Activated CD8-positive, alpha-beta memory T cell treated with anti-CD3 and anti-CD28 coated beads for 1 hour (primary cell): ENCODE data around the gene BORCS8.
"Not testable (repeated sequence)": the region's sequence is repeated elsewhere in the genome, so short reads cannot be mapped to it uniquely, and the experiment has no call there.

ENCODE experiments used
- DNase-seq, 2 donors: peaks; one replicate each; pipeline ENCODE4 v3.0.0-alpha.2; 2020; ENCODE audit warnings: low read depth in 1 of 2; ENCODE audit errors: extremely low read depth in 1 of 2

The BORCS8 gene

DNA sequence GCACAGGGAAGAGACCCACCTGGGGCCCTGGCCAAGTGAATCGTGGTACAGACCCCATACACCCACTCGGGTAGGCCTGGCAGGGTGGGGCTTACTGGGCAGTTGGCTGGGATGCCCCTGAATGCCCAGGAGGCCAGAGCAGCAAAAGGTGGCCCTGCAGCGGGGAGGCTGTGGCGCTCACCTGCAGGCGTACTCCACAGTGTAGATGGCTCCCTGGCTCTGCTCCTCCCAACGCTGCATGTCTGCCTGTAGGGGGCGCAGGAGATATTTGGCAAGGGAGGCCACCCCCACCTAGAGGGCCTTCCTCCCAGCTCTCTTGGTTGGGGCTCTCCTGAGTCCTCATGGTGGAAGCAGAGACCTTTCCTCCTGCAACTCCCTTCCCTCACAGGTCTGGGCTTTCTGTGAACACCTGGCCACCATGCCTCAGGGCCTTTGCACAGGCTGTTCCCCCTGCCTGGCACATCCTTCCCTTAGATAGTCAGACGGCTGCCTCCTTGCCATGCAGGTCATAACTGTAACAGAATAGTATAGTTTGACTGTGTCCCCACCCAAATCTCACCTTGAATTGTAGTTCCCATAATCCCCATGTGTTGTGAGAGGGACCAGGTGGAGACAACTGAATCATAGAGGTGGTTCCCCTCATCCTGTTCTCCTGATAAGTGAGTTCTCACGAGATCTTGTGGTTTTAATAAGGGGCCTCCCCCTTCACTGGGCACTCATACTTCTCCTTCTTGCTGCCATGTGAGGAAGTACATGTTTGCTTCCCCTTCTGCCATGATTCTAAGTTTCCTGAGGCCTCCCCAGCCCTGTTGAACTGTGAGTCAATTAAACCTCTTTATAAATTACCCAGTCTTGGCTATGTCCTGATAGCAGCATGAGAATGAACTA lies 5.9 kb downstream of the BORCS8 start:
- peak; percentile 25 to 45 for DNase-seq

DNA sequence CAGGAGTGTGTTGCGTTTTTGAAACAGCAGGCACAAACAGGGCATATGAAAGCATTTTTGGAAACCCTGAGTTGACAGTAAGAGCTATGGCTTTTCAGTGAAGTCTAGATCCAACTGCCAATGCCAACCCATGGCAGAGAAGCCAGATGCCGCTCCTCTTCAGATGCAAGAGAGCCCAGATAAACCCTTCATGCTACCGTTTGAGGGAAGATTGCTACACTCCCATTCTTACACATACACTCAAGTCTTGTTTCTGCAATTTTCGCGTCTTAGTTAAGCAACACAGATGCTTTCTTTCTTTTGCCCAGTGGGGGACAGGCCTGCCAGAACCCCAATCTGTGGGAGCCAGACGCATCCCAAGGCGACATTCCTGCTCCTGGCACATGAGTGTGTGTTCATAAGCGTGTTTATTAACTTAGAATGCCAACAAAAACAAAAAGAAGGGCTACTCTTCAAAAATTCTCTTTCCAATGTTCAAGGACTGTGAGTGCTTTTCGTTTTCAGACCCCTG lies 10.4 kb downstream of the BORCS8 start:
- DNase-seq = no peak

DNA sequence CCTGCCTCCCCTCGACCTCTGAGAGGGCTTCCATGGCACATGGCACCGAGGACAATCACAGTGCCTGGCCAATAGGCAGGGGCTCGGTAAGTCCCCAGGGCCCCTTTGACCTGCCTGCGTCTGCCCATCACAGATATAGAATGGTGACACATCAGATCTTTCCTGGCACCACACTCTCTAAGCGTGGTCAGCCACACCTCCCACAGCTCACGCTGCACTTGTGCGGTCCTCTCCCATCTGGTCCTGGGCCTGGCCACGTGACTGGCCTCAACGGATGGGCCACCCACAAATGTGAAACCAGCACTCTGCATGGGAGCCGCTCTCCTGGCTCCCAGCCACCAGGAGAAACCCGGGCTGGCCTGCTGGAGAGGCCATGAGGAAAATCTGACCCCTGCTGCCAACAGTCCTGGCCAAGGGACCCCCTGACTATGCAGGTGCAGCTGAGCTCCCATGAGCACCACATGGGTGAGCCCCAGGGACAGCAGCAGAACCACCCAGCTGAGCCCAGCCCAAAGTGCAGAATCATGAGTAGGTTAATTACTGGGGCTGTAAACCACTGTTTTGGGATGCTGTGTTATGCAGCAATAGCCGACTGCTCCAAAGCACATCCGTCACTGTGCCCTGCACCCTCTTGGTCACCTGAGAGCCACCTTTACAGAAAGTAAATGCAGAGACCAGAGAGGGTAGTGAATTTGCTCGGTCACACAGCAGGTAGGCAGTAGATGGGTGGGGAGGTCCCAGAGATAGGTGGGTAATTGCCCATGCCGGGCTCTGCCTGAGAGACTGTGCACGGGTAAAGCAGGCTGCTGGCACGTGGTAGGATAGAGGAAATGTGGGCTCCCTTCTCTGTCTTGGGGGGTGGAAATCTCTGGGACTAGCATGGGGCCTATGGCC lies 12.2 kb downstream of the BORCS8 start:
- DNase-seq = no peak

DNA sequence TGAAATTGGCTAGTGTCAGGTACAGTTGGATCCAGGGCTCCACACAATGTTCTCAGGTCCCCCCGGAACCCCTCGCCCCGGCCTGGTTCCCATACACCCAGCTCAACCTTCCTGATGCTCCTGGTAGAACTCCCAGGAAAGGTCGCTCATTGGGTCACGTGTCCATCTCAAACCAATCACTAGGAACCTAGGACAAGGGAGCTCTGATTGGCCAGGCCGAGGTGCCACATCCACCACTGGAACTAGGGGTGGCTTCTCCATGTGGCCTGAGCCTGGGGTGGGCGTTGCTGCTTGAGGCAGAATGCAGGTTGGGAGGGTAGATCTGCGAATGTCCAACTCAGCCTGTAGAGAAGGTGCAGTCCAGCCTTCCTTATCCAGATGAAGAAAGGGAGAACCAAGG lies 15.0 kb downstream of the BORCS8 start:
- no peak for DNase-seq

DNA sequence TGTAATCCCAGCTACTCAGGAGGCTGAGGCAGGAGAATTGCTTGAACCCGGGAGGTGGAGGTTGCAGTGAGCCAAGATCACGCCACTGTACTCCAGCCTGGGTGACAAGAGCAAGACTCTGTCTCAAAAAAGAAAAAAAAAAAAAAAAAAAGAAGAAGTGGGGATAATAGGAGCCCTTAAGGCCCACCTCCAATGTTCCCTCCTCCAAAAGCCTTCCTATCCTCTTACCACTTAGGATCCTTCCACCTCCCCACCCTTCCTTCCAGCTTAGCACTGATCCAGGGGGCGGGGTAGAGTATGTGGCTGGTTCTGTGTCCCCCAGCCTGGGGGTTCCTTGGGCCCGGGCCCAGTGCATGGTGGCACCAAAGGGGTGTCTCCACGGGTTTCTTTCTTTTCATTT lies 18.7 kb downstream of the BORCS8 start:
- not testable (repeated sequence) for DNase-seq

DNA sequence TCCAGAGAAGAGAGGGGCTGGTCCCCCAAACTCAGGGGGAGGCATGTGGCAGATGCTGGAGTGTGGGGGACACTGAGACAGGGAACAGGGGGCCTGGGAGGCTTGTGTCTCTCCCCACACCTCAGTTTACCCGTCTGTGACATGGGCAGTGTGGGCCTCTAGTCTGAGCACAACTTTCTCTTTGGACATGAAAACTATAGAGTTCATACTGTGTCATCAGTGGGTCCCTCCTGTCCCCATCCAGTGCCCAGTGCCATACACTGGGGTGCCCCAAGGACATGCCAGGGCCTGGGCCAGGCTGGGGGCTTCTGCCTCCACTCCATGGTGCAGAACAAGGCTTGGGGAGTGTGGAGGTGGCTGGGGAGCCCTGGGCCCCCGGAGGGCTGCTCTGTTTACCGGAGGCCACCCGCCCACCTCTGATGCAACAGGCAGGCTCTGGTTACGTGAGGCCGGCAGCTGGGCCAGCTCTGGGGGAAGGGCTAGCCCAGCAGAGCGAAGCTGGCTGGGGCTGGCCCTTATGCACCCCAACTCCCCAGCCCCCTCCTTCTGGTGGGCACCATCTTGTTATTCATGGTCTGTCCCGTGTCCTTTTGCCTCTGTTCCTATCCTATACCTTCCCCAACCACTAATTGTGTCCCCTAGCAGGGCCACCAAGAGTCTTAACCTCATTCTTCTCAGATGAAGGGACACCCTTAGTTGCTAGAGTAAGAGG lies 20.0 kb downstream of the BORCS8 start:
- DNase-seq = no peak

DNA sequence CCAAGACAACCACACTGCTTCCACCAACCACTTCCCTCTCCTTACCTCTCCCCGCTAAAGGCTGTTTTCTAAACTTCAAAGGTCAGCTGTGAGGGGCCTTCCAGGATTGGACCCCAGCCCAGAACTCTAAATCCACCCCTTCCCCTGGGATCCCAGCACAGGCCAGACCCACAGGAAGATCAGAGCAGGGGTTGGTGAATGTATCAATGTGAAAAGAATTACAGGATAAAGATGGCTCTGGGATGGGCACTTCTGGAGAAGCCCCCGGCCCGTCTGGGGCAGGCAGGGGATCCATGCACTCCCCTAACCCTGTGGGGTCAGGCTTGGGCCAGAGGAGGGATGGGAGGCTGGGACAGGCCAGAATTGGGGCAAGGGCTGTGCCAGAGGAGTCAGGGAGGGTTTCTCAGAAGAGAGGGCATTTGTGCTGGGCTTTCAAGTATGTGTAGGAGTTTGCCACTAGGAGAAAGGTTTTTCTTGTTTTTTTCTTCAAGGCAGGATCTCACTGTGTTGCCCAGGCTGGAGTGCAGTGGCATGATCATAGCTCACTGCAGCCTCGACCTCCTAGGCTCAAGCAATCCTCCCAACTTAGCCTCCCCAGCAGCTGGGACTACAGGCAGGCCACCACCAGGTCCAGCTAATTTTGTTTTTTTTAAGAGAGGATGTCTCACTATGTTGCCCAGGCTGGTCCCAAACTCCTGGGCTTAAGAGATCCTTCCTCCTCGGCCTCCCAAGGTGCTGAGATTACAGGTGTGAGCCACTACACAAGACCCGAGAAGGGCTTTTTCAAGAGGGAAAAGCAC lies 20.9 kb downstream of the BORCS8 start:
- no peak for DNase-seq

DNA sequence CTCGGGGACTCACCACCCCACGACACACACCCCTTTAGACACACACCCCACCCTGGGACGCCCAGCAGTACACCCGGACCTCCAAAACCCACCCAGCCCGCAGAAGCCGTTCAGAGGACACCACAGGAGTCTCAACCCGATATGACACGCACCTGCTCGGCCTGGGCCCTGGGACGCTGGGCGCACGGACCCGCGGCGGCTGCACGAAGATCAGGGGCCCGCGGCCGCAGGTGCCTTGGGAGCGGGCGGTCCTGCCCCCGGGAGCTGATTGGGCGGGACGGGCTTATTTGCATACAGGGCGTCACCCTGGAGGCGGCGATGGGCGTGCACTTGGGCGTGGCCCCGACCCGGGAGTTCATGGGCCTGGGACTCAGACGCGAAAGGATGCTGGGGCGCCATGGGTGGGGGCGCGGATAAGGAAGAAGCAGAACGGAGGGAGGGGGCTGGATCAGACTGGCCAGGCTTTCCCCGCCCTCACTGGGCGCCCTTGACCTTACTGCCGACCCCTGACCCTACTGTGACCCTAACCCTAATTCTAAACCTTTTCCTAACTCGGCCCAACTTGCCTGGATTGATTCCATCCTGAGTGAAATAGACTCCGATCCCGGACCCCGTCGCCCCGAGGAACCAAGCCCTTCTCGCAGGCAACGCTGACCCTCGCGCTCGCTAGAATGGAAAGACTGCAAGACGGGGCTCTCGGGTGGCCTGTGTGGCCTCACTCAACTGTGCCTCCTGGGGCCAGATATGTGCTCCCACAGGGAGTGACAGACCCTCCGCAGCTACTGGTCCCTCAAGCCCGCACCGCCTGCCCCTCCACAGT lies 21.7 kb downstream of the BORCS8 start, which contains the start of gene MEF2B:
Gene MEF2B, minus strand, starts transcription at position 211 of the 820 bp plus-strand sequence. CDS start 19,528 bp downstream, outside the sequence.
- peak; percentile 29 to 57 for DNase-seq

DNA sequence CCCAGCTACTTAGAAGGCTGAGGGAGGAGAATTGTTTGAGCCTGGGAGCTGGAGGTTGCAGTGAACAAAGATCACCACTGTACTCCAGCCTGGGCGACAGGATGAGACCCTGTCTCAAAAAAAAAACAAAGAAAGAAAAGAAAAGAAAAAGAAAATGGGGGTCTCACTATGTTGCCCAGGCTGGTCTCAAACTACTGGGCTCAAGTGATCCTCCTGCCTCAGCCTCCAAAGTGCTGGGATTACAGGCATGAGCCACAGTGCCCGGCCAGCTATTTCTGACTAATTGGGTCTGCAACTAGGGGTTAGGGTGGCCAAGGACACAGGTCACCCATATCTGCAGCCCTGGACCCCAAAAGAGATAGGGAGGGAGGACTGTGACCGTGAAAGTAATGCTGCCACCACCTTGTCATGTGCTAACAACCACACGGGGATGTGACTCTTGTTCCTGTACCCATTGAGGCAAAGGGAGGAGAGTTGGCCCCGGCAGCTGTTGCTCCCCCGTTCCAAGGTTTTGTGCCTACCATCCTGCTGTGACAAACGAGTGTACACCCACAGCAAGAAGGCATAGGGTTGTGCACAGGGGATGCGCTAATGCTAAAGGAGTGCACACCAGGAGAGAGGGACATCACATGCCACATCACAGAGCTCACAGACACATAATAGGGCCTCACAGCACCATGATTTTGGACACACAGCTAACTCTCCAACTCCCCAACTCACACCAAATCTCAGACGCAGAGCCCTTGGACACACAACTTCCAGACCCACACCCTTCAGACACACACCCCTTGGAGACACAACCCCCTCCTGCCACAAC lies 22.5 kb downstream of the BORCS8 start:
- no peak for DNase-seq

DNA sequence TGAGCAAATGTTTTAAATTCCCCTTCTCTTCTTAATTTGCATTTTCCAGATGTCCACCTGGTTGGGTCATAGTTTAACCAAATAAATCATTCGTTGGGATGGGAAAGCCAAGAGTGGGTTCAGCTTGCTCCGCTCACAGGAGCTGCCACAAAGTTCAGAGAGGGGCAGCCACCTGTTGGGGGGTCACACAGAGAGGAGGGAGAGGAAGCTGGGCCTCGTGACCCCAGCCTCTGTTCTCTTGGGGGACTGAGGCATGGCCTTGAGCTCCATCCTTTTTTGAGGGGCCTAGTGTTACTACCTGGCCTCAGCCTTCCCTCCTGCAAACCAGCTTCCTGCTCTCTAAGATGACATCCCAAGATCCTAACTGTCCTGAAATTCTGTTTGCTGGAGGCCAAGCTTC lies 24.3 kb downstream of the BORCS8 start:
- no peak for DNase-seq

DNA sequence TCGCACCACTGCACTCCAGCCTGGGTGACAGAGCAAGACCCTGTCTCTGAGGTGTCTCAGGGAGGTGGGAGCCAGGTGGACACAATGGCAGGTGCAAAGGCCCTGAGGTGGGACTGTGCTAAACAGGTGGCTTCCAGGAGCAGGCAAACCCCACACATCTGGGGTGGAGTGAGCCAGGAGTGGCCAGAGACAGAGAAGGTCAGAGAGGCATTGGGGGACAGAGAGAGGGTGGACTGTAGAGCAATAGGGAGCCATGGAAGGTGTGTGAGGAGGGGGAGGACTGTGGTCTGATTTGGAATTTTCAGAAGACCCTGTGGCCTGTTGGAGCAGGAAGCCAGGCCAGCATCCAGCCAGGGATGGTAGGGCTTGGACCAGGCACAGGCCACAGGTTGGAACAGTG lies 26.6 kb downstream of the BORCS8 start:
- no peak for DNase-seq

DNA sequence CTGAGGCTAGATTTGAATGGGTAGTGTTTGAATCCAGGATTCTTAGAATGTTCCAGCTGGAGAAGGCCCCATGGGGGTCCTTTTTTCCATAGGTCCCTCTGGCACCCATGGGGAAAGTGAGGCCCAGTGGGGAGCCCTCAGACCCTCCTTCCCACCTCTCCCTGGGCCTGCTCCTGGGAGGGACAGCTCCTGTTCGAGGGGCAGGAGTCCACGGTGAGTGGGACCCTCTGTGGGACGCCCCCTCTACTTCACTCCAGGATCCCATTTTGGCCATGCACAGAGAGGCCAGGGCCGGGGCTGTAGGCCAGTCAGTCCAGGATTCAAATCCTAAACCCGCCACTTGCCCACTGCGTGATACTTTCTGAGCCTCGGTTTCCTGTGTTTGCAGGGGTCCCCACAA lies 29.5 kb downstream of the BORCS8 start:
- no peak for DNase-seq

DNA sequence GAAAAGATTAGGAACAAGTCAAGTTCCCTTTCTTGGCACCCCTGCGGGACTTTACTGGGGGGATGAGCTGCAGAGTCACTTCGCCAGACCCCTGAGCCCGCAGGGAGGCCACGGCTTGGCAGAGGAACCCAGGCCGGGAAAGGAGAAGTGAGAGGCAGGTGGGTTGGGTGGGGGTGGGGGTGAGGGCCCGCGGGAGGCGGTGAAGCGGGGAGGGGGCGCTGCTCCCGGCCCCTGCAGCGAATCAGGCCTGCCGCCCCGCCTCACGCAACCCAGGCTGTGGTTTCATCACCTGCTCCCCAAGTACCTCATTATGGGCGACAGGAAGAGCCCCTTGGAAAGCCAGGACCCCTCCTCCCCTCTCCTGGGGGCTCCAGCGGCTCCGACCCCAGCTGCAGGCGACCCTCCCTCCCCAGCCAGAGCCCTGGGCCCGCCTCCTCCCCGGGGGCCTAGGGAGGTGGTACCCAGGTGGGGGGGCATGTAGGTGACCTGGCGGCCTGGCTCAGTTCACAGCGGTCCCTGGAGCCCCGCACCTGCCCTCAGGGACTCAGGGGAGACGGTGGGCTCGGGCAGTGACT lies 31.4 kb downstream of the BORCS8 start:
- no peak for DNase-seq

DNA sequence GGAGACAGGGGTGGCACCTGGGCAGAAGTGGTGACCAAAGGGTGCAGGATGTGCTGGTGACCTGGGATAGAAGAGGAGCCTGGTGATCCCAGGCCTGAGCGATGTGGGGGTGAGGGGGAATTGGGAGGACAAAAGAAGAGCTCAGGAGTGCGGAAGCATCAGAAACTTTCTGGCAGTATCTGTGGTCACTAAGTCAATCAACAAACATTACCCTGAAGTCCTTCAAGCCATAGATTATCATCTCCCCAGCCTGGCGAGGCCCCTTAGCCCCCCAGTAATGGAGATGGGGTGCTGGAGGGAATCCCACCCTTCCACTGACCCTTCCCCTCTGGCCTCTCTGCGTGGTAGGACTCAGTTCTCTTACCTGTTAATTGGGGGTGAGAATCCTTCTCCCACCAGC lies 32.4 kb downstream of the BORCS8 start:
- no peak for DNase-seq

DNA sequence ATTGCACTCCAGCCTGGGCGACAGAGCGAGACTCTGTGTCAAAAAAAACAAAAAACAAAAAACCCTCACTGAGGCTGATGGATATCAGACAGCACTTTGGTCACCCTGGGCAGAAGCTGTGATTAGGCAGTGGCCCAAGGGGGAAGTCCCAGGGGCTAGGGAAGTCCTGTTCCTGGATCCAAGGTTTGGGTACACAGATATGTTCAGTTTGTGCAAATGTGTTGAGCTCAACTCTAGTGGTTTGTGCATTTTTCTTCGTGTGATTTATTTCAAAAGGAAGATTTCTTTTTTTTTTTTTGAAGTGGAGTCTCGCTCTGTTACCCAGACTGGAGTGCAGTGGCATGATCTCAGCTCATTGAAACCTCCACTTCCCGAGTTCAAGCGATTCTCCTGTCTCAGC lies 34.1 kb downstream of the BORCS8 start:
- DNase-seq = no peak

DNA sequence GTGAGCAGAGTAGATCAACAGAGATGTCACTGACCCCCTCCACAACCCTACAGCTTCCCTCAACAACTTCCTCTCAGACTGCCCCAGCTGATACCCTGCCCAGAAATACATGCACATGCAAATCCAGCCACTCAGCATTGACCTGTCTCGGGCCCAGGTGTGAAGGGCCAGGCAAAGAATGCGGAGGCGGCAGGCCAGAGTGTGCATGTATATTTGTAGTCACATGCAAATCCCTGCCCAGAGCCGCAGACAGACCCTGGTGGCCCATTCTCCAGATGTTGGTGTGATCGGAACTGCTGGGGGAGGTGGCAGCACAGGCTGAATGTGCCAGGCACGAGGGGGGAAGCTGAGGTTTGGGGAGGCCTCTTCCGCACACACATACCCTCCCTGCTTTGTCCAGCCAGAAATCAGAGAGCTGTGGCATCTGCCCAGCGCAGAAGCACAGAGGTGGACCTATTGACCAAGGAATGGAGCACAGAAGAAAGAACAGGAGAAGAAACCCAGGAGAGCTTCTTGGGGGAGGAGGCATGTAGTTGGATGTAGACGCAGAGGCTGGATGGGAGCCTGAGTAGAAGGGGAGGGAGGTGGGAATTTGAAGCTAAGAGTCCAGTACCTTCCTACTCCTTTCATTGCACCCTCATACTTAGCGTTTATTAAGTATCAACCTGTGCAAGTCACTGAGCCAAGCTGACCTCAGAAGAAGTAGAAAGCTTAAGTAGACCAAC lies 36.3 kb downstream of the BORCS8 start:
- DNase-seq = no peak

DNA sequence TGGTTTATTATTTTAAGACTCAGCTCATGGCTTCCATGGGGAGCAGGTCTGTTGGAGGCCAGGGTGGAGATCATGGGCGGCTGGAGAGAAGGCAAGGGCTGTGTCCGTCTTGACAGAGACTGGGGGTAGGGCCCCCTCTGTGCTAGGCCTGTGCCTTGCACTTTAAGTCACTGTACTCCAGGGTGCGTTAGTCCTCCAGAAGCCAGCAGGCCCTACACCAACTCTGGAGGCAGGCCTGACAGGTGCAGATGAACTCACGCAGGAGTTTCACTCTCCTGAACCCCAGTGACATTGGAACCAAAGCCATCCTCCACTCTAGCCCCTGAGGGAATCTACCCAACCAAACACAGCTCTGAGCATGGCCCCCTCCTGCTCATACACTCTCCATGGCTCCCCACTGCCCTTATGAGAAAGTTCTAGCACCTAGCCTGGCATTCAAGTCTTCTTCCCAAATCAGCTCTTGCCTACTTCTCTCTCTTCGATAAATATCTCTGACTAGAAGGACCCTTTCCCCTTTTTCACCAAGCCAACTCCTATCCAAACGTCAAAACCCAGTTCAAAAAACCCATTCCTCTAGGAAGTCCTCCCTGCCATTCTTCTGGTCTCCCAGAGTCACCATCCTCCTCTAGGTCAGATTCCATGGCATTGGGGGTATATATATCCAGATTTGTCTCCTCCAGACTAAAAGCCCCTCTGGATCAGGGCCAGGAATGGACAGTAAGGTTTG lies 37.0 kb downstream of the BORCS8 start:
- no peak for DNase-seq
